ENCODE results near the gene OXA1L. TPM values are rescaled to one million over a fixed set of nuclear protein-coding genes. Genes with fewer than 3 reads are reported as not detected.

OXA1L gene
- total RNA-seq, 1 experiment from 2014 or later = 138 TPM

GRCh38 chr14:22814941-22815713 is 48.6 kb downstream of the OXA1L start, which contains the start of gene SLC7A7:
Gene SLC7A7, minus strand, starts transcription at chr14:22815435. Its CDS starts 2,037 bp downstream, at chr14:22813398.
- Mint-ChIP-seq H3K4me3 (no peak within 1 kb of the TSS), H3K36me3 (no peaks in the 10 kb centered on the region), H3K9me3 (no peaks in the 10 kb centered on the region), H3K4me1 (peaks cover 40% of the 10 kb centered on the region), H3K27ac (peak within 1 kb of the TSS; percentile 24; the same call in 1 of the 2 replicates), H3K27me3 (ENCODE audit: low read depth) (no peaks in the 10 kb centered on the region)
- ATAC-seq = peak; percentile 24
- no peak for DNase-seq (ENCODE audit: low spot score)
- POLR2A ChIA-PET = interaction anchor here (0.7 kb wide), 1 partner anchor 130 kb away, joined by 3 read pairs; no protein-coding TSS in a partner anchor
- no peak for TF ChIP-seq USF2 (CRISPR knock-in tag; IDR thresholded peaks at IDR 0.05)
- TF ChIP-seq FOXK1 (CRISPR knock-in tag; IDR thresholded peaks at IDR 0.05) = no peak
- no peak for TF ChIP-seq SP1 (CRISPR knock-in tag; conservative IDR thresholded peaks at IDR 0.05)
- TF ChIP-seq OVOL2 (CRISPR knock-in tag; IDR thresholded peaks at IDR 0.05; ENCODE audit: borderline replicate concordance) = no peak
- TF ChIP-seq E2F1 (CRISPR knock-in tag; IDR thresholded peaks at IDR 0.05) = no peak
- no peak for TF ChIP-seq PRDM15 (CRISPR knock-in tag; IDR thresholded peaks at IDR 0.05)
- TF ChIP-seq PRRX2 (CRISPR knock-in tag; IDR thresholded peaks at IDR 0.05) = no peak
- TF ChIP-seq ZNF425 (CRISPR knock-in tag; conservative IDR thresholded peaks at IDR 0.05) = no peak
- no peak for TF ChIP-seq RELA (CRISPR knock-in tag; IDR thresholded peaks at IDR 0.05; ENCODE audit: borderline replicate concordance)
- no peak for TF ChIP-seq NR1H2 (CRISPR knock-in tag; IDR thresholded peaks at IDR 0.05)
- CTCF ChIA-PET = interaction anchor here (0.6 to 2.8 kb wide), 8 partner anchors 7 to 259 kb away, joined by 3 to 30 read pairs (median 4); partner anchors contain the start of genes LRP10 and OR6J1

GRCh38 chr14:22819151-22819988 is 52.9 kb downstream of the OXA1L start:
- Mint-ChIP-seq H3K27ac (peak overlapping the region; percentile 46), H3K4me3 (peak overlapping the region; percentile 57), H3K27me3 (ENCODE audit: low read depth) (peaks cover 6% of the 10 kb centered on the region), H3K4me1 (peaks cover 57% of the 10 kb centered on the region), H3K36me3 (no peaks in the 10 kb centered on the region), H3K9me3 (no peaks in the 10 kb centered on the region)
- ChIA-PET CTCF (interaction anchor here (0.7 to 7.8 kb wide), 23 partner anchors 11 to 281 kb away, joined by 3 to 280 read pairs (median 4); partner anchors contain the start of genes ABHD4, LRP10, MMP14 and OXA1L), POLR2A (interaction anchor here (0.7 to 6.5 kb wide), 4 partner anchors 11 to 154 kb away, joined by 3 to 81 read pairs (median 4); partner anchors contain the start of gene MMP14)
- peak; percentile 7 for ATAC-seq
- DNase-seq (ENCODE audit: low spot score) = peak; percentile 65
- TF ChIP-seq FOXK1 (CRISPR knock-in tag; IDR thresholded peaks at IDR 0.05) (0 out of 2 replicates have a peak, but pooled peaks have one; percentile 22), ZNF121 (CRISPR knock-in tag; IDR thresholded peaks at IDR 0.05) (peak; percentile 35; the same call in 1 of the 2 replicates), MAX (CRISPR knock-in tag; IDR thresholded peaks at IDR 0.05) (peak; percentile 17; the same call in 1 of the 2 replicates), ARID4B (CRISPR knock-in tag; IDR thresholded peaks at IDR 0.05; ENCODE audit: borderline replicate concordance) (0 out of 2 replicates have a peak, but pooled peaks have one; percentile 20), FOXP4 (CRISPR knock-in tag; IDR thresholded peaks at IDR 0.05) (0 out of 2 replicates have a peak, but pooled peaks have one; percentile 29), FOXP1 (CRISPR knock-in tag; IDR thresholded peaks at IDR 0.05; ENCODE audit: borderline replicate concordance) (peak; percentile 30; the same call in 1 of the 2 replicates)

Measured in WTC11 (cell line).